ENCODE measurements around the gene LY6G5C.

GRCh38 chr6:31665501-31666336, 15.1 kb downstream of the LY6G5C start, which contains the start of gene CSNK2B:
- TF ChIP-seq CTCF (conservative IDR thresholded peaks at IDR 0.05) (no peak), EZH2 (IDR thresholded peaks at IDR 0.05; ENCODE audit: low read depth) (no peak)

Measured in PC-9 (cell line).